SK-N-SH (cell line): ENCODE results near the gene KARS1.

Experiments
- EZH2phosphoT487 ChIP-seq: fragments of 200-600 bp; sonication (generic); IDR thresholded peaks from 2 replicates; pipeline ENCODE4 v1.6.1; 2017; ENCODE audit warnings: low read depth, mixed run types, mild to moderate bottlenecking, antibody characterized with exemption, moderate library complexity, borderline replicate concordance
- FOSL2 ChIP-seq: IDR thresholded peaks from 2 replicates; pipeline ENCODE4 v1.4.0; 2012; ENCODE audit warnings: low read depth, mild to moderate bottlenecking, moderate library complexity, borderline replicate concordance
- MXI1 ChIP-seq: IDR thresholded peaks from 2 replicates; pipeline ENCODE4 v1.6.1; 2012; ENCODE audit warnings: mild to moderate bottlenecking, low read depth, low read length, improper control_type of control experiment
- POLR2AphosphoS5 ChIP-seq: IDR thresholded peaks from 2 replicates; pipeline ENCODE4 v1.6.1; 2012; ENCODE audit warnings: low read depth, low read length
- RCOR1 ChIP-seq: fragments of 150-350 bp; IDR thresholded peaks from 2 replicates; pipeline ENCODE4 v1.6.1; 2017; ENCODE audit warnings: antibody characterized with exemption, low read length
- RXRA ChIP-seq: IDR thresholded peaks from 2 replicates; pipeline ENCODE4 v1.4.0; 2012; ENCODE audit warnings: low read depth, mild to moderate bottlenecking, borderline replicate concordance
- SMC3 ChIP-seq: IDR thresholded peaks from 2 replicates; pipeline ENCODE4 v1.6.1; 2012; ENCODE audit warnings: low read depth, low read length, improper control_type of control experiment
- TEAD4 ChIP-seq: IDR thresholded peaks from 2 replicates; pipeline ENCODE4 v1.4.0; 2012; ENCODE audit warnings: mild to moderate bottlenecking, borderline replicate concordance; ENCODE audit not compliant: insufficient read depth
- TF ChIP-seq, protein P1 (sequence below): IDR thresholded peaks from 2 replicates; pipeline ENCODE4 v1.6.1; 2012; ENCODE audit warnings: mild to moderate bottlenecking, low read depth, low read length, moderate library complexity
- TF ChIP-seq, protein P2 (sequence below): fragments of 200-600 bp; sonication (generic); IDR thresholded peaks from 2 replicates; pipeline ENCODE4 v1.6.1; 2017; ENCODE audit warnings: antibody characterized with exemption, mild to moderate bottlenecking, moderate library complexity
- TF ChIP-seq, protein P3 (sequence below): fragments of 150-350 bp; IDR thresholded peaks from 2 replicates; pipeline ENCODE4 v1.6.1; 2017; ENCODE audit warnings: antibody characterized with exemption, low read length, low read depth, borderline replicate concordance
- TF ChIP-seq, protein P4 (sequence below): fragments of 150-350 bp; IDR thresholded peaks from 2 replicates; pipeline ENCODE4 v1.6.1; 2016; ENCODE audit warnings: mild to moderate bottlenecking, low read depth, low read length
- TF ChIP-seq, protein P5 (sequence below): IDR thresholded peaks from 2 replicates; pipeline ENCODE4; 2012

DNA sequence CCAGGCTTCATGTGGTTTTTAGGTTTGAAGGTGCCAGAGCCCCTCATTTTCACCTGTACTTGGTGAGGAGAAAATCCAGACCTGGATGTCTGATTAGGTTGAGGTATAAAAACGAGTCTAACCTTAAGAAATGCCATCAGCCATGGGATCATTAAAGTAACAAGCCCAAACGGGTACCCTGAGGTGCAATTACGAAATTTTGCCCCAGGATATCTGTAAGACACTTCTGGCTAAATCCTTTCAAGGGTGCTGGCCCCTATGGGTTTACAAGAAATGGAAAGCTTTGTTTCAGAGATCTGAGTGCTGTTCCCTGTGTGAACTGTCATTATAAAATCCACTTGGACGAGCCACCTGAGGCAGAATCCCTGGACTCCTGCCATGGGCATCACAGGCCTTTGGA, 44.2 kb downstream of the KARS1 start:
- TF ChIP-seq, protein P1, sequence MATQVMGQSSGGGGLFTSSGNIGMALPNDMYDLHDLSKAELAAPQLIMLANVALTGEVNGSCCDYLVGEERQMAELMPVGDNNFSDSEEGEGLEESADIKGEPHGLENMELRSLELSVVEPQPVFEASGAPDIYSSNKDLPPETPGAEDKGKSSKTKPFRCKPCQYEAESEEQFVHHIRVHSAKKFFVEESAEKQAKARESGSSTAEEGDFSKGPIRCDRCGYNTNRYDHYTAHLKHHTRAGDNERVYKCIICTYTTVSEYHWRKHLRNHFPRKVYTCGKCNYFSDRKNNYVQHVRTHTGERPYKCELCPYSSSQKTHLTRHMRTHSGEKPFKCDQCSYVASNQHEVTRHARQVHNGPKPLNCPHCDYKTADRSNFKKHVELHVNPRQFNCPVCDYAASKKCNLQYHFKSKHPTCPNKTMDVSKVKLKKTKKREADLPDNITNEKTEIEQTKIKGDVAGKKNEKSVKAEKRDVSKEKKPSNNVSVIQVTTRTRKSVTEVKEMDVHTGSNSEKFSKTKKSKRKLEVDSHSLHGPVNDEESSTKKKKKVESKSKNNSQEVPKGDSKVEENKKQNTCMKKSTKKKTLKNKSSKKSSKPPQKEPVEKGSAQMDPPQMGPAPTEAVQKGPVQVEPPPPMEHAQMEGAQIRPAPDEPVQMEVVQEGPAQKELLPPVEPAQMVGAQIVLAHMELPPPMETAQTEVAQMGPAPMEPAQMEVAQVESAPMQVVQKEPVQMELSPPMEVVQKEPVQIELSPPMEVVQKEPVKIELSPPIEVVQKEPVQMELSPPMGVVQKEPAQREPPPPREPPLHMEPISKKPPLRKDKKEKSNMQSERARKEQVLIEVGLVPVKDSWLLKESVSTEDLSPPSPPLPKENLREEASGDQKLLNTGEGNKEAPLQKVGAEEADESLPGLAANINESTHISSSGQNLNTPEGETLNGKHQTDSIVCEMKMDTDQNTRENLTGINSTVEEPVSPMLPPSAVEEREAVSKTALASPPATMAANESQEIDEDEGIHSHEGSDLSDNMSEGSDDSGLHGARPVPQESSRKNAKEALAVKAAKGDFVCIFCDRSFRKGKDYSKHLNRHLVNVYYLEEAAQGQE = no peak
- no peak for TF ChIP-seq RXRA
- TF ChIP-seq, protein P2, sequence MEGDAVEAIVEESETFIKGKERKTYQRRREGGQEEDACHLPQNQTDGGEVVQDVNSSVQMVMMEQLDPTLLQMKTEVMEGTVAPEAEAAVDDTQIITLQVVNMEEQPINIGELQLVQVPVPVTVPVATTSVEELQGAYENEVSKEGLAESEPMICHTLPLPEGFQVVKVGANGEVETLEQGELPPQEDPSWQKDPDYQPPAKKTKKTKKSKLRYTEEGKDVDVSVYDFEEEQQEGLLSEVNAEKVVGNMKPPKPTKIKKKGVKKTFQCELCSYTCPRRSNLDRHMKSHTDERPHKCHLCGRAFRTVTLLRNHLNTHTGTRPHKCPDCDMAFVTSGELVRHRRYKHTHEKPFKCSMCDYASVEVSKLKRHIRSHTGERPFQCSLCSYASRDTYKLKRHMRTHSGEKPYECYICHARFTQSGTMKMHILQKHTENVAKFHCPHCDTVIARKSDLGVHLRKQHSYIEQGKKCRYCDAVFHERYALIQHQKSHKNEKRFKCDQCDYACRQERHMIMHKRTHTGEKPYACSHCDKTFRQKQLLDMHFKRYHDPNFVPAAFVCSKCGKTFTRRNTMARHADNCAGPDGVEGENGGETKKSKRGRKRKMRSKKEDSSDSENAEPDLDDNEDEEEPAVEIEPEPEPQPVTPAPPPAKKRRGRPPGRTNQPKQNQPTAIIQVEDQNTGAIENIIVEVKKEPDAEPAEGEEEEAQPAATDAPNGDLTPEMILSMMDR = no peak
- no peak for TF ChIP-seq FOSL2
- TF ChIP-seq, protein P3, sequence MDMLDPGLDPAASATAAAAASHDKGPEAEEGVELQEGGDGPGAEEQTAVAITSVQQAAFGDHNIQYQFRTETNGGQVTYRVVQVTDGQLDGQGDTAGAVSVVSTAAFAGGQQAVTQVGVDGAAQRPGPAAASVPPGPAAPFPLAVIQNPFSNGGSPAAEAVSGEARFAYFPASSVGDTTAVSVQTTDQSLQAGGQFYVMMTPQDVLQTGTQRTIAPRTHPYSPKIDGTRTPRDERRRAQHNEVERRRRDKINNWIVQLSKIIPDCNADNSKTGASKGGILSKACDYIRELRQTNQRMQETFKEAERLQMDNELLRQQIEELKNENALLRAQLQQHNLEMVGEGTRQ = no peak
- TF ChIP-seq, protein P4, sequence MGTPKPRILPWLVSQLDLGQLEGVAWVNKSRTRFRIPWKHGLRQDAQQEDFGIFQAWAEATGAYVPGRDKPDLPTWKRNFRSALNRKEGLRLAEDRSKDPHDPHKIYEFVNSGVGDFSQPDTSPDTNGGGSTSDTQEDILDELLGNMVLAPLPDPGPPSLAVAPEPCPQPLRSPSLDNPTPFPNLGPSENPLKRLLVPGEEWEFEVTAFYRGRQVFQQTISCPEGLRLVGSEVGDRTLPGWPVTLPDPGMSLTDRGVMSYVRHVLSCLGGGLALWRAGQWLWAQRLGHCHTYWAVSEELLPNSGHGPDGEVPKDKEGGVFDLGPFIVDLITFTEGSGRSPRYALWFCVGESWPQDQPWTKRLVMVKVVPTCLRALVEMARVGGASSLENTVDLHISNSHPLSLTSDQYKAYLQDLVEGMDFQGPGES = no peak
- no peak for TF ChIP-seq RCOR1
- no peak for TF ChIP-seq TEAD4
- TF ChIP-seq MXI1 = no peak
- TF ChIP-seq EZH2phosphoT487 = no peak
- TF ChIP-seq POLR2AphosphoS5 = no peak
- TF ChIP-seq, protein P5, sequence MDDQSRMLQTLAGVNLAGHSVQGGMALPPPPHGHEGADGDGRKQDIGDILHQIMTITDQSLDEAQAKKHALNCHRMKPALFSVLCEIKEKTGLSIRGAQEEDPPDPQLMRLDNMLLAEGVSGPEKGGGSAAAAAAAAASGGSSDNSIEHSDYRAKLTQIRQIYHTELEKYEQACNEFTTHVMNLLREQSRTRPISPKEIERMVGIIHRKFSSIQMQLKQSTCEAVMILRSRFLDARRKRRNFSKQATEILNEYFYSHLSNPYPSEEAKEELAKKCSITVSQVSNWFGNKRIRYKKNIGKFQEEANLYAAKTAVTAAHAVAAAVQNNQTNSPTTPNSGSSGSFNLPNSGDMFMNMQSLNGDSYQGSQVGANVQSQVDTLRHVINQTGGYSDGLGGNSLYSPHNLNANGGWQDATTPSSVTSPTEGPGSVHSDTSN = no peak
- TF ChIP-seq SMC3 = no peak
